NT2/D1 (cell line): ENCODE data around the gene RREB1.

Source experiments
- SUZ12 ChIP-seq: IDR thresholded peaks from 2 replicates; pipeline ENCODE4 v1.6.1; 2011; ENCODE audit not compliant: insufficient read length, insufficient read depth; ENCODE audit errors: extremely low read depth
- YY1 ChIP-seq: IDR thresholded peaks from 2 replicates; pipeline ENCODE4 v1.6.1; 2011; ENCODE audit not compliant: insufficient read length, insufficient read depth
- ZNF274 ChIP-seq: IDR thresholded peaks from 2 replicates; pipeline ENCODE4 v1.6.1; 2011; ENCODE audit warnings: mild to moderate bottlenecking, low read depth, low read length

GRCh38 chr6:7203939-7204338 lies 96.2 kb downstream of the RREB1 start:
- TF ChIP-seq YY1 (no peak), SUZ12 (no peak), ZNF274 (no peak)
